GM18499 (cell line): ENCODE measurements around the gene CCDC57.

ENCODE experiments used
- ATAC-seq: cut with Tn5 transposase; IDR thresholded peaks from one replicate; pipeline ENCODE4 v1.9.1; 2021; ENCODE audit warnings: moderate number of reproducible peaks; ENCODE audit not compliant: insufficient read depth, unreplicated experiment

The CCDC57 gene

DNA sequence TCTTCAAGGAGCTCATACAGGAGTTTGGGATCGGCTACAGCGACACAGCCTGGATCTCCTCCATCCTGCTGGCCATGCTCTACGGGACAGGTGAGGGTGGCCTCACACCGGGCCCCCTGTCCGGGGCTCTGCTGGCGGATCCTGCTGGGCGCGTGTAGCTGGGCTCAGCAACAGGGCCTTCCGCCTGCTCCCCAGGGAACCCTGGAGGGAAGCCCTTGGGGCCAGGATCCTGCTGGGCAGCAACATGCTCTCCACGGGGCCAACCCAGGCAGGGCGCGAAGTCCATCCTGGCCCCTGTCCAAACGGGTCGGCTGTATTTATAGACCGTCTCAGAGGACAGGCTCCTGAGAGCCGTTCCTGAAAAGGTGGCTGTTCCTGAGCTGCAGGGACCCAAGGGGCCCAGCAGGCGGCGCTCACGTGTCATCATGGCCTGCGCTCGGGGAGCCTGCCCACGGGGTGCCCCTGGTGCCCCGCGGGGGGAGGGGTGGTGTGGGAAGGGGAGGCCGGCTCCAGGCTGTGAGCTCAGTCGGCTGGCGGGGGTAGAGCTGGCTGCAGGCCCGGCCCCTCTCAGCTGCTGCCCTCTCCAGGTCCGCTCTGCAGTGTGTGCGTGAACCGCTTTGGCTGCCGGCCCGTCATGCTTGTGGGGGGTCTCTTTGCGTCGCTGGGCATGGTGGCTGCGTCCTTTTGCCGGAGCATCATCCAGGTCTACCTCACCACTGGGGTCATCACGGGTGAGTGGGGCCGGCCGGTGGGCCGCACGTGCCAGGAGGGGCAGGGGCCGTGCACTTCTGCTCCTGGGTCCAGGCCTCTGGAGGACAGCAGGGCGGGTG is 23.7 kb upstream of the CCDC57 start:
- no peak for ATAC-seq

DNA sequence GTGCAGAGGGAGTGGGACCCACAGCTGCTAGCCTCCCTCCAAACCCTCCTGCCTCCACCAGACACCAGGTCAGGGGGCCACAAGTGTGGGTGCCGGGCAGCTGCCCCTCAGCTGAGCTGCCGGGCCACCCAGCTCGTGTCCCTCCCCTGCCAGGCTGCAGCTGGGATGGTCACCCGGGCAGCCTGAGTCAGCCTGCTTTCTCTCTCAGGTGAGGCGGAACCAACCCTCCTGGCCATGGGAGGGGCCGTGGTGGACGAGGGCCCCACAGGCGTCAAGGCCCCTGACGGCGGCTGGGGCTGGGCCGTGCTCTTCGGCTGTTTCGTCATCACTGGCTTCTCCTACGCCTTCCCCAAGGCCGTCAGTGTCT is 23.1 kb upstream of the CCDC57 start:
- ATAC-seq, result no peak

DNA sequence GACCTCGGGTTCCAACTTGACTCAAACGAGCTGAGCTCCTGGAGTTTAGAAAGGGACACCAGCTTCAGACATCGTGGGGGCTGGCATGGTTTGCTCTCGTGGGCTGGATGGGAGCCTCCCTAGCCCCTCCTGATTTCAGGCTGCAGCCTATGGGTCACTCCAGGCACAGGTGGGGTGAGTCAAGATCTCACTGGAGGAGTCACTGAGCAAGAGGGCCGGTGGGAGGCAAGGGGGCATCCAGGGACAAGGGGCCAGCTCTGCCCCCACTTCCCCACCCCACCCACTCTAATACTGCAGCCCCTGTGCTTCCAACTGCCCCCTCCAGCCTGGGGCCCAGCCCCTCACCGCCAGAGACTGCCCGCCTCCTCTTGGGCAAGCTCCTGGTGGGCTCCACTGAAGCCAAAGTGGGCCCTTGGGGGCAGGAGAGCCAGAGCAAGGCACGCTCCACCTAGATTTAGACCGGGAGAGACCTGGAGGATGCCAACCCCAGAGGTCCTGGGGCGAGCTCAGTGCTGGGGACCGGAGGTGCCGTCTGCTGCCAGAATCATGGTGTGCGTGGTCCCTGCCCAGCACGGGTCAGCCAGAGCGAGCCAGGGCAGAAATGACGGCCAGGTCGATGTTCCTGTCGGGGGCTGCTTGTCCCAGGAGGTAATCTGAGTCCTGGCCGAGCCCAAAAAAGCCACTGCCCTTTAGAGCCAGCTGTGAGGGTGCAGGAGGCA is 22.6 kb upstream of the CCDC57 start:
- no peak for ATAC-seq

DNA sequence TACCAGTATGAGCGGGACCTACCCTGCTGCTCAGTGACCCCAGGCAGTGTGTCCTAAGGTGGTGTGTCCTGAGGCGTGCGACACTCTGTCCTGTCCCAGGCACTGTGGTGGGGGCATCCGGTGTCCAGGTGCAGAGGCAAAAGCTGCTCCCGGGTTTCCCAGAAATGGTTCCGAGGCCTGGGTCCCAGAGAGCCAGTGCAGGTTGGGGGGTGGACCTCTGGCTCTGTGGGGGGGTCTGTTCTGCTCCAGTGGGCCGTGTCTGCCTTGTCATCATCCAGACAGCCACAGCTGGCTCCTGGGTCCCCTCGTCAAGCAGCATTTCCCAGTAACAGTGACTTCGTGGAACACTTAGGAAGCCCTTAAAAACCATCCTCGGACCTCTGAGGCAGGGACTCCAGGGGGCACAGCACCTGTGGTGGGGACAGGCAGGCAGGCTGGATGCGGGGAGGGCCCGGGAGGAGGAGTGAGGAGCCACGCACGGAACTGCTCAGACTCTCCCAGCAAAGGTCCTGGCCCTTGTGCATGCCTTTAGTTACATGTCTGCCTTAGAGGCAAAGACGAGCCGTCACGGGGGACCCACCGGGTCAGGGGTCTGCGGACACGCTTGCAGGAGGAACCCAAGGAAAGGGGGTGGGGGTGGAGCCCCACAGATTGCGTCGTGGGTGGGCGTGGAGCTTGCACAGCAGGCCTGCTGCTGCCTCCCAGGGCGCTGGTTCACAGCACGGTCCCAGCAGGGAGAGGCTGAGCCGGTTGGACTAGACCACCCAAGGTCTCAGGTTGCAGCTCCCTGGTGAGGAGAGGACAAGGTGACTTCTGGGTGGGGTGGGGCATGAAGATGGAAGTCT is 21.8 kb upstream of the CCDC57 start:
- ATAC-seq, result no peak

DNA sequence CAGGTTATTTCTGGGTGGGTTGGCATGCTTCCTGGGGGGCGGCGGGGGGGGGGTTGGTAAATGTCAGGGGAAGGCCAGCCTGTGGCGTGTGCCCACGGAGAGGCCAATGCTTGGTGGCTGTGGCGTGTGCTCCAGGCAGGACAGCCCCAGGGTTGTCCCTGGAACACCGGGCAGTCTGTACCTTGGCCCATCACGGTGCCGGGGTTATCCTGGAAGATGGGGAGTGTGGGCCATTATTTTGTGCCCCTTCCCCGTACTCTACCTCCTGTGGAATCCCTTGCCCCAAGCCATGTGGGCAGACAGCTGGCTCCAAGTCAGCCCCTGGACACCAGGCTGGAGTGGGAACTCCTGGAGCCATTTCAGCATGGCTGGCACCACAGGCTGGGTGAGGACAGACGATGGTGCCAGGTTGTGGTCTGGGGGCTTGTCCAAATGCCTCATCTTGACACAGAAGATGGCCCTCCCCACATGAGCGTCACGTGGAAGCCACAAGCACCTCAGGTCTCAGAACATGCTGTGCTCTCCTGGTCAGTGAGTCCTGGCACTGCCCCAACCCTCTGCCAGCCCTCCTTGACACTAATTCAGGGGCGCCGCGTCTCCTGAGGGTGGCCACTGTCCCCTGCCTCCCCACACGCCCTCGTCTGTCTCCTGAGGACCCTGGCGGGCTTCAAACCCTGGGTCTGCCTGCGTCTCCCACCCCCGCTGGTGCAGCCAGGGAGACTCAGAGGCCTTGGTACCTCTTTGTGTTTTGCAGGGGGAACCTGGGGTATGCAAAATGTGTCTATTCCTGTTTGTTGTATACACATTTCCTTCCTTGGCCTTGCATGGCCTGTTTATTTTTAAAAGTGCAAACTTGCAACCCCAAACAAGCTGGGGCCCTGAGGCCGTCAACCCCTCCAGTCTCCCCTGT is 20.5 kb upstream of the CCDC57 start:
- ATAC-seq, result no peak

DNA sequence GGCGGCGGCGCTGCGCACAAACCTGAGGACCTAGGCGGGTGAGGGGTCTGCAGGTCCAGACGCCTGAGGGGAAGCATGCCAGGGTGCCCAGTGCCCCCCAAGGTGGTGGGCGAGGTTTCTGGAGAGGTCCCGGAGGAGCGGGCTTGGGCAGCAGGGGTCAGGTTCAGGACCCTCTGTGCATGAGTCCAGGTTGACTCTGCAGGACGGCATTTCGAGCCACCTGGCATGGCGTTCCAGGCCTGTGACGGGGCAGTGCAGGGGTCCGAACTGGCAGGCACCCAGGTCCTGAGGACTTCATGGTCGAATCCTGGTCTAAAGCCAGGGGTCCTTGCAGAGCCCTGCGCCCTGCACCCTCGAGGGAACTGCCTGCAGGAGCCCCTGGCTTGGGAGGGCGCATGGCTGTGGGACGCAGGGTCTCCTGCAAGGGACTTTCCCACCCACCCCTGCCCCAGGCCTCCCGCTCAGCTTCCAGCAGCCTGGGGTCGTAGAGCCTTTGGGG is 19.7 kb upstream of the CCDC57 start:
- ATAC-seq, result no peak

DNA sequence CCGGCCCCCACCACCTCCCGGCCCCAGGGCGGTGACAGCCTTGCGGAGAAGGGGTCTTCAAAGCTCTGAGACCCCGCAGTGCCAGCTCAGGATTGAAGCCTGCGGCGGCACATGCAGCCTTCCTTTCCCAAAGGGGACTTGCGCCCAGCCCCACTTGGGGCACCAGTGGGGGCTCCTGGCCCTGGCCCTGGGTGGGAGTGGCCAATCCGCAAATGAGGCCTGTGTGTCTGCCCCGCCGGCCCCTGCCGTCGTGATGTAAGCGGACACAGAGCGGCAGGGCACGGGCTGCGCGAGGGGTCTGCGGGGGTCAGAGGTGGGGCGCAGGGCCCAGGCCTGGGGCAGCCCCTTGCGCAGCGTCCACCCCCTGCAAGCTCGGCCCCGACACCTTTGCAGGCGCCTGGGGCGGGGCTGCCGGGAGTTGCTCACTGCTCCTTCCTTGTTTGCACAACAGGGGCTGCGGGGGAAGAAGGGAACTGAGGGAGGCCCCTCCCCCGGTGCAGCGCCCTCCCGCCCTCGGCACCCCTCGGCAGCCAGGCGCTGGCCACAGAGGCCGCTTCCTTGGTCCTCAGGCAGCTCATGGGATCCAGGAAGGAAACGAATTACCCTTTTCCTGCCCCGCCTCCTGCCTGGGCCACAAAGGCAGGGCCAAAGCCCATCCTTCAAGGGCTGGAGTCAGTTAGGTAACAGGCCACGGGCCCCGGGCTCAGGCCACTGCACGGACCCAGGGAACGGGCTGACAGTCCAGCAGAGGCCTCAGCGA is 19.1 kb upstream of the CCDC57 start:
- ATAC-seq, result no peak

DNA sequence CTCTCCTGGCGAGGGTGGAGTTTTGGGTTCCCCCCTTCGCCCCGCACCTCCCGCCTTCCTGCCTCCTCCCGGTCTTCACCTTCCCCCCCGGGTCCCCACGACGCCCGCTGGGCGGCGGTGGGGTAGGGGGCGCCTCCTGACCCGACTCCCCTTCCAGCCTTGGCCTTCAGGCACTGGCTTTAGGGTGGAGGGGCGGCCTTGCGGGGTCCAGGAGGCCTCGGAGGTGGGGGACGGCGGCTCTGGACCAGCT is 18.6 kb upstream of the CCDC57 start:
- ATAC-seq, result no peak

DNA sequence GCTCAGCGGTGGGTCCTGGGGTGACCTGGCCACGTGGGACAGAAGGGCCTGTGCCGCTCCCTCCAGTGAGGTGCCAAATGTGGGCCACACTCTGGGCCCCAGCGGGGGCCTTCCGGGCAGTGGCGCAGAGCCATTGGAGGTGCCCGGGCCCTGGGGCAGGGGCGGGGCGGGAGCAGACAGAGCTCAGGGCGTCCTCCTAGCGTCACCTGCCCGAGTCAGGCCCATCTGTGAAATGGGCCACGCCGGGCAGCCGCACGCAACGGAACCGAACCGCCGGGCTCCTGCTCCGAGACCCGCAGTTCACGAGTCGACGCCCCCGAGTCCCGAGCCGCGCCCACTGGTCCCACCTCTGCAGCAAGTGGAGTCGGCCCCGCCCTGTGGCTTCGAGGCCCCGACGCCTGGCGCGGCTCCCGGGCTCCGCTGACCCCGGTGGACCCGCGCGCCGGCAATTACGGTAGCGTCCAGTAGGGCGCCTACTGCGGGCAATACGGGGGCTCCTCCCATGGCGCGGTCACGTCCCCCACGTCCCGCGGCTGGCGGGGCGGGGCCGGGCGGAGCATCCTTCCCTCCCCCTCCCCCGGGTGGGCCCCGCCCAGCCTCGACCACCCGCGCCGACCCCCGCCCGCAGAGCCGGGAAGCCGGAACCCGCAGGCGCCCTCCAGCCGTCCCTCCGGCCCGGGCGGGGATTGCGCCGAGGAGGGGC is 18.1 kb upstream of the CCDC57 start:
- no peak for ATAC-seq

DNA sequence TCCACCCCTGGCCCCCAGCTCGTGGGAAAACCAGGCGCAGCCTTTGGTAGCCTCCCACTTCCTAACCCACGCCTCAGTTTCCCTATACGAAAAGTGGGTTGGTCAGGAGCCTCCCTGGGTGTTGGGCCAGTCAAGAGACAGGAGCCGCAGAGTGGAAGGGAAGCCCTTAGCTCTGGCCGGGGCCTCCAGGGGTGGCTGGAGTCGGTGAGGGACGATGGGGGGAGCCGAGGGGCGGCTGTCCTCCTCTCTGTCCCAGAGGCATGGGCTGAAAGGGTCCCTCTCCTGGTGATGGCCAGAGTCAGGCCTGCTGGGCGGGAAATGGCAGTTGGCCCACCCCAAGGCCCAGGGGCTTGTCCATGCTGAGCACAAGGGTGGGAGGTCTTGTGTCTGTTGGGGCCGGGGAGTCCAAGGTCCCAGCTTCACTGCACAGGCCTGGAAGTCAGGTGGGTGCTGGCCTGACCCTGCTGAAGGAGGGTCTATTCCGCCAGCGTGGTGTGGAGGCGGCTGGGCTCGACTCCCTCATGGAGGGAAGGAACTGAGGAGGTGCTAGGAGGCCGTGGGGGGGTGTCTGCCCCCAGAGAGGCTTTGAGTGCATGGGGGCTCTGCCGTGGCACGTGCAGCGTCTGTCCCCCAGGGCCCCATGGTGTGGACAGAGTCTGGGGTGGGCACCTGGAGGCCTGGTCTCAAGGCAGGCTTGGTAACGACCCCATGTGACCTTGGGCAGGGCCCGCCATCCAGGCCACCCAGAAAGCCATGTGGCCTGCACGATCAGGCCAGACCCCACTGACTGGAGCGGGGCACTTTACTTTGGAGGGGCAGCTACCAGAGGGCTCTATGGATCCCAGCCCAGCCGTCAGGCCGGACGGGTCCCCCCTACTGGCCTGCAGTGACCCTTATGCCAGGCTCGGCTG is 17.3 kb upstream of the CCDC57 start:
- no peak for ATAC-seq

DNA sequence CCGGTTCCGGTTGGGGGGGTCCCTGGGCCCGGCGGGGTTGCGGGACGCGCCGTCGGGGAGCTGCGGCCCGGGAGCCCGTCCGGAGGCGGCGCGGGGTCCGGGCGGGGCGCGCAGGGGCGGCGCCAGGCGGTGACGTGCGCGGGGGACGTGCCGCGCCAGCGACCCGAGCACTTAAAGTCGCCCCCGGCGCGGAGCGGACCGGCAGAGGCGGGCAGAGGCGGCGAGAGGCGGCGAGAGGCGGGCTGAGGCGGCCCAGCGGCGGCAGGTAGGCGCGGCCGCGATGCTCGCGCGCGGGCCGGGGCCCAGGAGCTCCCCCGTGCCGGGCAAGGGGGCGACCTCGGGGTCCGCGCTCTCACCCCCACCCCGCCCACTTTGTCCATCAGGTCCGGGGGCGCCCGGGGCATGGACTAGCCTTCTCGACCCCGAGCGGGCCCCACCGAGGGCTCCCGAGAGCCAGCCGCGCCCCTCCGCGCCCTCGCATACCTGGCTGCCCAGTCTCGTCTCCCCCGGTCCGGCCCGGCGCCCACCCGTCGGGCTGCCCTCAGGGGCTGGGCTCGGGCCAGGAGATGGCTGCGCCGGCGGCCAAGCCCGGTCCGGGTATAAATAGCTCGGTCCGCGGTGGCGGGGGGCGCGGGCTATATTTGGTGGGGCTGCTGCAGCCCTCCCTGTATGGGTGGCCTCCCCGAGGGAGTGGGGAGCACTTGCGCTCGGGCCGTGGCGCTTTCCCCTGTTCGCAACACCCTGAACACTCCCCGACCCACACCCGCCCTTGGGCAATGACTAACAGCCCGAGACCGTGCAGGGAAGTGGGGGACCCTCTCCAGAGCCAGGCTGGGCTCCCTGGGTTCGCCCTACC is 16.4 kb upstream of the CCDC57 start, which contains the start of gene SLC16A3:
Gene SLC16A3, plus strand, starts transcription at position 201 of the 856 bp plus-strand sequence. CDS start 6,967 bp downstream, outside the sequence.
- no peak for ATAC-seq

DNA sequence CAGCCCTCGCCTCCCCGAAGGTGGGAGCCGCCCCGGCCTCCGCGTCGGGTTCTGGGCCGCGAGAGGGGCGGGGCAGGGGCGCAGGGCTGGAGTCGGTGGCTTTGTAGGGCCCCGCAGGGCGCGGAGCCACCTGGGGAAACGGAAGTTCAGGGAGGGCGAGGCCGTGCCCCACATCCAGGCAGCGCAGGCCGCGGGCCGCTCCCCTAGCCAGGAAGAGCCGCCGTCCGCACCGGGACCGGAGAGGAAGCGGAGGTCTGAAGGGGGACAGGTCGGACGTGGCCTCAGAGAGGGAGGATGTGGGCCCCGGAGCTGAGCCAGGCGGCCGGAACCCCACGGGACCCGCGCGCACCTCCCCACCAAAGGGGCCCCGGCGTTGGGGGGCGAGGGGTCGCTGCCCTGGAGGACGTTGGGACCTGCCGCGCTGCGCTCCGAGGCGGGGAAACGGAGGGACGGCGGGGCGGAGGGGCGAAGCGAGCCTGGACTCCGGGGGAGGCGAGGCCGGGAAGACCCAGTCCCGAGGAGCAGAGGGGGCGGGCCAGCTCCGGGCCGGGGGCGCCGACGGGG is 15.7 kb upstream of the CCDC57 start:
- ATAC-seq, result no peak

DNA sequence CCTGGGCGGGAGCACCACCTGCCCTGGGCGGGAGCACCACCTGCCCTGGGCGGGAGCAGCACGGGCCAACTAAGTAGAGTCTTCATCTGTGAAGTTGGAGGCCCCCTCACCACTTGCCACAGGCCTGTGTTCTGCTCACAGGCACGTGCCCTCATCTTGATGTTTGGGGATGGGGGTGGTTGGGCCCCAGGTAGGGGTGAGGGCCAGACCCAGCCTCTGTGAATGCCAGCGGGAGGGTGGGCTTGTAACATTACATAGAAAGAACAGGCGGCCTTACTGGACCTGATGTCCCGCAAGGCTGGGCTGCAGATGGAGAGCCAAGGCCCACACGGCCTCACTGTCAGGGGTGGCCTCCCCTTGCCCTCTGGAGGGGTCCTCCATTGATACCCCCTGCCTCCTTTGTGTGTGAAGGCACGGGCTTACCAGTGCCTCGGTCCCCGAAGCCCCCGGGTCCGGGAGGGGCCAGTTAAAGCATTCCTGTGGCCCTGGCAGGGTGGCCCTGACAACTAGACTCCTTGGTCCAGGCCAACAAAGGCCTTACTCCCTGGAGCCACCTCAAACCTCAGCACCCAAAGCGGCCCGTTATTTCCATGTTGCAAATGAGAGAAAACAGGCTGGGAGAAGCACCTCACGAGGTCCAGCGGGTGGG is 15.1 kb upstream of the CCDC57 start:
- no peak for ATAC-seq

DNA sequence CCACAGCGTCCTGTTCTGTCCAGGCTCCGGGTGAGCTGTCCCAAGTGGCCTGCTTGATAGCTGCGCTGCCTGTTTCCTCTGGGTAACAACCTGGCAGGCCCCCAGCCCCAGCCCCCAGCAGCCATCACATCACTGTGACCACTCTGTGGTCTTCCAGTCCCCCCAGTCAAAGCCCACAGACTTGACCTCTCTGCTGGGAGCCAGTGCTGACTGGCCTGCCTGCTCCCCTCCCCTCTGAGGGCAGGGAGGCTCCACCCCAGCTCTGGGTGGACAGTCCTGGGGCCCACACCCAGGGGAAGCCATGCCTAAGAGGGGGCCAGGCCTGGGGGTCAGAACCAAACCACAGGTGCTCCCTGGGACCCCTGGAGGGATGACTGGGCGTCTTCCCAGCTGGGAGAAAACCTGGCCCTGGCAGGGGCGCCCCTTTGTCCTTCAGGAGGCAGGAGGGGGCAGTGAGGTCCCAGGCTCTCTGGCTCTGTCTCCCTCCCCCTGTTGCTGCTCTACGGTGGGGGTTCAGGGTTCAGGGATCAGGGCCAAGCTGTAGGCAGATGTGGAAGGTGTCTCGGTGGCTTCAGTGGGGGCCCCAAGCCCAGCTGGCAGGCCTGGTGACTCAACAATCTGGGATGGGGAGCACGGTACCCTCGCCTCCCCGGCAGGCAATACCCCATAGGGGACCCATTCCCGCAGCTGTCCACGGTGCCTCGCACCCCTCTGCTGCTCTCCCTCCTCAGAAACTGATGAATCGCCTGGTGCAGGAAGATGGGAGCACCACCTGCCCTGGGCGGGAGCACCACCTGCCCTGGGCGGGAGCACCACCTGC is 14.4 kb upstream of the CCDC57 start:
- no peak for ATAC-seq

DNA sequence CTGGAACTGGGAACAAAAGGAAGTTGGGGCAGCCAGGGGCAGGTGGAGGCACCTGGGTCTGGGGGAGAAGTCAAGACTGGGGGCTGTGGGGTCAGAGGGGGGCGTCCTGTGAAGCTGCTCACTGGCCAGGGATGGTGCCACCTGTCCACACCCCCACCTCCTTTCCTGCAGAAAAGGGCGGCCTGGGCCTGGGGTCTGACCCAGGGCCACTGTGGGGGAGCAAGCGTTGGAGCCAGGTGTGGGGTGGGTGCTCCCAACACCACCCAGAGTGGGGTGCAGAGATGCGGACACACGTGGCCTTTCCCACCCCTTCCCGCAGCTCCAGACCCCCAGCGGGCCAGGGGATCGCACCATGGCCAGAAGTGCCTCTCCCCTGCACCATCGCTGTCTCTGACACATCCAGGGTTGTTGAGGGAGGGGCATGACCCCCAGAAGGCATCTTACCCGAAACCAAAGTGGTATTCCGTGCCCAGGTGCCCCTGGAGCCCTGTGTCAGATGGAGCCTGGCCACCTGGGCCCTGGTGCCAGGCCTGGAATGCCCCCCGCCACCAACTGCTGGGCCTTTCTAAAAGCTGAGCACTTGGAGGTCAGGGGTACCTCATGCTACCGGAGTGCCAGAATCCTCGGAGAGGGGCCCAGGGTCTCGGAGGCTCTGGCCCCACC is 13.6 kb upstream of the CCDC57 start:
- no peak for ATAC-seq
